Activated CD4-positive, CD25-positive, alpha-beta regulatory T cell treated with anti-CD3 and anti-CD28 coated beads, Interleukin-2, amount 50 U/mL, for 24 hours (primary cell): Measurements from ENCODE around the gene NDUFB8.
"Not testable (repeated sequence)": the region's sequence is repeated elsewhere in the genome, so short reads cannot be mapped to it uniquely, and the experiment has no call there.

Experiments used
- ATAC-seq, 2 donors: fragments of 150-1000 bp; cut with Tn5 transposase; one replicate each; pipeline ENCODE4 v1.10.0; 2021; ENCODE audit warnings: mild to moderate bottlenecking in 1 of 2, moderate library complexity in 1 of 2

The NDUFB8 gene

GRCh38 chr10:100529475-100530298, at the start of gene NDUFB8:
Gene NDUFB8, minus strand, starts transcription at chr10:100529871. Its CDS starts 20 bp downstream, at chr10:100529851.
- ATAC-seq, result peak; percentile 67 to 73

GRCh38 chr10:100576282-100576635, 46.6 kb upstream of the NDUFB8 start:
- ATAC-seq, result no peak

GRCh38 chr10:100575585-100576281, 46.1 kb upstream of the NDUFB8 start:
- no peak for ATAC-seq

GRCh38 chr10:100575146-100575545, 45.5 kb upstream of the NDUFB8 start:
- ATAC-seq, result not testable (repeated sequence)

GRCh38 chr10:100571084-100571856, 41.6 kb upstream of the NDUFB8 start:
- ATAC-seq, result no peak

GRCh38 chr10:100570506-100570905, 40.8 kb upstream of the NDUFB8 start:
- no peak for ATAC-seq

- ATAC-seq, result no peak
These were observed 40.2 kb upstream of the NDUFB8 start for GRCh38 chr10:100569687-100570481.

GRCh38 chr10:100568912-100569311, 39.2 kb upstream of the NDUFB8 start:
- no peak for ATAC-seq

GRCh38 chr10:100567826-100568225, 38.2 kb upstream of the NDUFB8 start:
- ATAC-seq, result no peak

- no peak for ATAC-seq
These were observed 37.6 kb upstream of the NDUFB8 start for GRCh38 chr10:100567249-100567648.

GRCh38 chr10:100566561-100566960, 36.9 kb upstream of the NDUFB8 start:
- no peak for ATAC-seq

GRCh38 chr10:100565206-100565985, 35.7 kb upstream of the NDUFB8 start:
- ATAC-seq, result no peak

- peak; percentile 89 to 91 for ATAC-seq
These were observed 32.5 kb upstream of the NDUFB8 start for GRCh38 chr10:100562008-100562672.

GRCh38 chr10:100561005-100561404, 31.3 kb upstream of the NDUFB8 start:
- ATAC-seq, result no peak

- ATAC-seq, result no peak
These were observed 30.6 kb upstream of the NDUFB8 start for GRCh38 chr10:100560248-100560647.

- no peak for ATAC-seq
These were observed 25.2 kb upstream of the NDUFB8 start for GRCh38 chr10:100554902-100555301.

- ATAC-seq, result no peak
These were observed 24.3 kb upstream of the NDUFB8 start for GRCh38 chr10:100553929-100554328.

GRCh38 chr10:100551738-100552137, 22.1 kb upstream of the NDUFB8 start:
- ATAC-seq, result no peak

- no peak for ATAC-seq
These were observed 21.5 kb upstream of the NDUFB8 start for GRCh38 chr10:100551196-100551595.

- no peak for ATAC-seq
These were observed 15.3 kb upstream of the NDUFB8 start for GRCh38 chr10:100544950-100545349.

GRCh38 chr10:100537475-100537874, 7.8 kb upstream of the NDUFB8 start:
- no peak for ATAC-seq
